ENCODE data around the gene ROR2. TPM values are rescaled to one million over a fixed set of nuclear protein-coding genes. Genes with fewer than 3 reads are reported as not detected.

The ROR2 gene
- total and polyA plus RNA-seq, 11 donors = 0.18 to 9.0 (median 0.49) TPM

DNA sequence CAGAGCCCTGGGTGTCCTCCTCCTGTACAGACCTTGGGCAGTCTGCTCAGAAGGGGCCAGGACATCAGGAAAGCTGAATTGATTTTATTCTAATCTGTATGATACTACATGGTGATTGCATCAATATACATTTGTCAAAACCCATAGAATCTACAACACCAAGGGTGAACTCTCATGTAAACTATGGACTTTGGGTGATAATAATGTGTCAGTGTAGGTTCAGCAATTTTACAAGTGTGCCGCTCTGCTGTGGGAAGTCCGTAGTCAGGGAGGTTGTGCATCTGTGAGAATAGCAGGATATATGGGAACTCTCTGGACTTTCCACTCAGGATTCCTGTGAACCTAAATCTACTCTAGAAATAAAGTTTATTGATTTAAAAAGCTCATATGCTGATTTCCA is 371.1 kb downstream of the ROR2 start:
- Histone ChIP-seq H3K9me3 (no peaks in the 10 kb centered on the region), H3K36me3 (no peaks in the 10 kb centered on the region), H3K27me3 (peaks cover 0 to 10% (median 0%) of the 10 kb centered on the region in 9 donors), H3K27ac (no peak overlapping the region), H3K4me3 (no peak overlapping the region), H3K4me1 (no peaks in the 10 kb centered on the region)
- ATAC-seq (no peak), DNase-seq (no peak)
- TF ChIP-seq, protein P1, sequence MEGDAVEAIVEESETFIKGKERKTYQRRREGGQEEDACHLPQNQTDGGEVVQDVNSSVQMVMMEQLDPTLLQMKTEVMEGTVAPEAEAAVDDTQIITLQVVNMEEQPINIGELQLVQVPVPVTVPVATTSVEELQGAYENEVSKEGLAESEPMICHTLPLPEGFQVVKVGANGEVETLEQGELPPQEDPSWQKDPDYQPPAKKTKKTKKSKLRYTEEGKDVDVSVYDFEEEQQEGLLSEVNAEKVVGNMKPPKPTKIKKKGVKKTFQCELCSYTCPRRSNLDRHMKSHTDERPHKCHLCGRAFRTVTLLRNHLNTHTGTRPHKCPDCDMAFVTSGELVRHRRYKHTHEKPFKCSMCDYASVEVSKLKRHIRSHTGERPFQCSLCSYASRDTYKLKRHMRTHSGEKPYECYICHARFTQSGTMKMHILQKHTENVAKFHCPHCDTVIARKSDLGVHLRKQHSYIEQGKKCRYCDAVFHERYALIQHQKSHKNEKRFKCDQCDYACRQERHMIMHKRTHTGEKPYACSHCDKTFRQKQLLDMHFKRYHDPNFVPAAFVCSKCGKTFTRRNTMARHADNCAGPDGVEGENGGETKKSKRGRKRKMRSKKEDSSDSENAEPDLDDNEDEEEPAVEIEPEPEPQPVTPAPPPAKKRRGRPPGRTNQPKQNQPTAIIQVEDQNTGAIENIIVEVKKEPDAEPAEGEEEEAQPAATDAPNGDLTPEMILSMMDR (IDR thresholded peaks at IDR 0.05) = no peak
- TF ChIP-seq POLR2A (IDR thresholded peaks at IDR 0.05) = no peak
- intact Hi-C loops (cut with DNase I) = loop anchor here in 2 of 10 donors (10.0 kb wide), 1 partner anchor 94 kb away; no protein-coding TSS in a partner anchor
- 86 to 90% (median 88%) methylated on average over 2 of the region's 2 CpGs for WGBS, 4 donors

DNA sequence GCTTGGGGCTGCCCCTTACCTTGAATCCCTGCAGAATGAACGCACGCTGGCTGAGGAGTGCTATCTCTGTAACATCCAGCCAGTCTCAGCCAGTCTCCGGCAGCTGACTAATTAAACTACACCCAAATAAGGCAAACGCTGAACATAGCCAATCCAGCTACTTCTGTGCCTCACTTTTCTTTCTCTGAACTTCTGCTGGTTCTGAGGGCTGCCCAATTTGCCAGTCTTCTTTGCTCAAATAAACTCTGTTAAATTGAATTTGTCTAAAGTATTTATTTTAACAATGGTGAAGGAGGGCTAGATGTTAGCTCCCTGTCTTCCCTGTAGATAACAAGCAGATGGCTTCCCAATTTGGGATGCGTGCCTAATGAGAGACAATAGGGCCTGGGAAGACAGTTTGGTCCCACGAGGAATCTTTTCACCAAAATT is 372.4 kb downstream of the ROR2 start:
- DNase-seq = no peak
- intact Hi-C loops (cut with DNase I) = loop anchor here in 2 of 10 donors (10.0 kb wide), 1 partner anchor 93 kb away; no protein-coding TSS in a partner anchor
- WGBS, 4 donors = 38 to 46% (median 40%) methylated on average over 6 of the region's 6 CpGs
- Histone ChIP-seq H3K9me3 (no peaks in the 10 kb centered on the region), H3K4me1 (no peaks in the 10 kb centered on the region), H3K4me3 (no peak overlapping the region), H3K36me3 (no peaks in the 10 kb centered on the region), H3K27ac (peak overlapping the region in 1 of 12 donors; percentile 37), H3K27me3 (peaks cover 0 to 10% (median 0%) of the 10 kb centered on the region in 9 donors)
- peak in 1 of 4 donors; percentile 50 for ATAC-seq
- TF ChIP-seq, protein P1 (IDR thresholded peaks at IDR 0.05) = no peak
- no peak for TF ChIP-seq POLR2A (IDR thresholded peaks at IDR 0.05)

DNA sequence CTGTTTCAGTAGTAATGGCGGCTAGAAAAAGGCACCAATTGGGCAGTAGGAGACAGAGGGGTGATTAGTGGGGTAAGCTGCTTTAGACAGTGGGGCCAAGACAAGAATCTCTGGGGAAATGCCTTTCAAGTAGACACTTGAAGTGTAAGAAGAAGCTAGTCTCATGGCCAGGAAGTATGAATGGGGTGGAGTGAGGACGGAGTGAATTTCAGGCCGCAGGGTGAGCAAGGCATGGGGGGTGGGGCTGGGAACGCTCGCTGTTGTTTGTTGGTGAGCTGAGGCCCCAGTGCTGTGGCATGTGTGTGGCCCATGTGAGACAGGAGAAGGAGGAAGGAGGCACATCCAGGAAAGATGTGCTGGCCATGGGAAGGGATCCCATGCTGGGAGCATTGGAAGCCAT is 377.2 kb downstream of the ROR2 start:
- TF ChIP-seq, protein P1 (IDR thresholded peaks at IDR 0.05) = no peak
- TF ChIP-seq POLR2A (IDR thresholded peaks at IDR 0.05) = no peak
- intact Hi-C loops (cut with DNase I) = loop anchor here in 2 of 10 donors (10.0 kb wide), 1 partner anchor 88 kb away; no protein-coding TSS in a partner anchor
- H3K36me3 ChIP-seq = no peaks in the 10 kb centered on the region

DNA sequence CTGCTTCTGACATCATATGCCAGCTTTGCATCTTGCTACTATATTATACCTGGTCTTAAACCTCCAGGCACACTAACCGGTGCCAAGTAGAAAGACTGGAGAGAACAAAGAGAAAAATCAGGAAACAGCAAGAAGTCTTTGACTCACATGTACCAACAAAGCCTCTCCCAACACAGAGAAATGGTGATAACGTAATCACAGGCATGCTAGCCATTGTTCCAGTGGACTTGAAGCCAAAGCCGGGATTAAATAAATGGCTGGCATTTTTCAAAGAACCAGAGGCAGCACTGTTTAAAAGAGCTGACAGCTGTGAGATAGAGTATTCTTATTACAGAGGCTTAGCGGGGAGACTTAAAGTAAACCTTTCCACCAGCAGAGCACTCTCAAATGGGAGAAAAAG is 378.0 kb downstream of the ROR2 start:
- H3K9me3 ChIP-seq = peaks cover 0 to 14% (median 2%) of the 10 kb centered on the region in 12 donors
- peak; percentile 57 to 77 (median 65) for ATAC-seq
- no peak overlapping the region for H3K4me3 ChIP-seq
- intact Hi-C loops (cut with DNase I) = loop anchor here in 2 of 10 donors (10.0 kb wide), 1 partner anchor 87 kb away; no protein-coding TSS in a partner anchor
- peak overlapping the region in 4 of 12 donors; percentile 12 to 67 (median 22) for H3K27ac ChIP-seq
- no peak for DNase-seq
- no peaks in the 10 kb centered on the region for H3K27me3 ChIP-seq
- no peak for TF ChIP-seq POLR2A (IDR thresholded peaks at IDR 0.05)
- TF ChIP-seq, protein P1 (IDR thresholded peaks at IDR 0.05) = no peak
- 21 to 31% (median 26%) methylated on average over 4 of the region's 4 CpGs for WGBS, 4 donors
- H3K4me1 ChIP-seq = peaks cover 0 to 5% (median 0%) of the 10 kb centered on the region in 12 donors
- no peaks in the 10 kb centered on the region for H3K36me3 ChIP-seq

More for the DNA sequence above, 377.2 kb downstream of the ROR2 start:
- Histone ChIP-seq H3K9me3 (peaks cover 0 to 14% (median 1%) of the 10 kb centered on the region in 12 donors), H3K4me3 (no peak overlapping the region), H3K27ac (no peak overlapping the region), H3K4me1 (peaks cover 0 to 5% (median 0%) of the 10 kb centered on the region in 12 donors), H3K27me3 (no peaks in the 10 kb centered on the region)
- no peak for DNase-seq
- ATAC-seq = no peak
- WGBS, 4 donors = 81 to 90% (median 85%) methylated on average over 5 of the region's 5 CpGs

Measured in heart left ventricle (tissue), 16 donors.